ENCODE measurements around the gene UVRAG. TPM values are rescaled to one million over a fixed set of nuclear protein-coding genes. Genes with fewer than 3 reads are reported as not detected.
A peak's percentile ranks its signal among the peaks of the same experiment; 100 is the strongest.

UVRAG gene
- total RNA-seq (ENCODE audit: unreplicated experiment) = 17.8 TPM
- long read RNA-seq, partial matches to known transcripts = 0 of 3 reads
- long read RNA-seq, other reads (novel, unspliced or antisense) = 2 of 3 reads

GRCh38 chr11:75814677-75815344 is at the start of gene UVRAG:
UVRAG (plus strand) TSS chr11:75815210; CDS start chr11:75815408, 198 bp downstream.
- H3K27ac Mint-ChIP-seq (ENCODE audit: unreplicated experiment) = peak within 1 kb of the TSS; percentile 83
- TF ChIP-seq CTCF (IDR thresholded peaks at IDR 0.05; ENCODE audit: partially characterized antibody, unreplicated experiment) = no peak
- DNase-seq = peak; percentile 98
- H3K36me3 Mint-ChIP-seq (ENCODE audit: unreplicated experiment) = no peaks in the 10 kb centered on the region
- peaks cover 3% of the 10 kb centered on the region for H3K9me3 Mint-ChIP-seq (ENCODE audit: unreplicated experiment)
- peak within 1 kb of the TSS; percentile 97 for H3K4me3 Mint-ChIP-seq (ENCODE audit: unreplicated experiment)
- no peaks in the 10 kb centered on the region for H3K4me1 Mint-ChIP-seq (ENCODE audit: low read depth, unreplicated experiment)
- H3K27me3 Mint-ChIP-seq (ENCODE audit: unreplicated experiment) = peaks cover 2% of the 10 kb centered on the region

- no peak for DNase-seq
- no peak overlapping the region for H3K4me3 Mint-ChIP-seq (ENCODE audit: unreplicated experiment)
- no peaks in the 10 kb centered on the region for H3K36me3 Mint-ChIP-seq (ENCODE audit: unreplicated experiment)
- no peaks in the 10 kb centered on the region for H3K4me1 Mint-ChIP-seq (ENCODE audit: low read depth, unreplicated experiment)
- no peak for TF ChIP-seq CTCF (IDR thresholded peaks at IDR 0.05; ENCODE audit: partially characterized antibody, unreplicated experiment)
- peaks cover 7% of the 10 kb centered on the region for H3K9me3 Mint-ChIP-seq (ENCODE audit: unreplicated experiment)
- H3K27ac Mint-ChIP-seq (ENCODE audit: unreplicated experiment) = no peak overlapping the region
- H3K27me3 Mint-ChIP-seq (ENCODE audit: unreplicated experiment) = peaks cover 10% of the 10 kb centered on the region
Measured at GRCh38 chr11:75766443-75767227, 48.4 kb upstream of the UVRAG start.

- H3K27ac Mint-ChIP-seq (ENCODE audit: unreplicated experiment) = no peak overlapping the region
- H3K4me3 Mint-ChIP-seq (ENCODE audit: unreplicated experiment) = no peak overlapping the region
- peaks cover 7% of the 10 kb centered on the region for H3K9me3 Mint-ChIP-seq (ENCODE audit: unreplicated experiment)
- no peak for TF ChIP-seq CTCF (IDR thresholded peaks at IDR 0.05; ENCODE audit: partially characterized antibody, unreplicated experiment)
- no peak for DNase-seq
- peaks cover 10% of the 10 kb centered on the region for H3K27me3 Mint-ChIP-seq (ENCODE audit: unreplicated experiment)
- H3K4me1 Mint-ChIP-seq (ENCODE audit: low read depth, unreplicated experiment) = no peaks in the 10 kb centered on the region
- no peaks in the 10 kb centered on the region for H3K36me3 Mint-ChIP-seq (ENCODE audit: unreplicated experiment)
Measured at GRCh38 chr11:75767228-75767572, 47.8 kb upstream of the UVRAG start.

GRCh38 chr11:75767793-75768111 is 47.3 kb upstream of the UVRAG start:
- Mint-ChIP-seq H3K9me3 (ENCODE audit: unreplicated experiment) (peaks cover 7% of the 10 kb centered on the region), H3K36me3 (ENCODE audit: unreplicated experiment) (no peaks in the 10 kb centered on the region), H3K4me3 (ENCODE audit: unreplicated experiment) (peak overlapping the region; percentile 78), H3K4me1 (ENCODE audit: low read depth, unreplicated experiment) (no peaks in the 10 kb centered on the region), H3K27ac (ENCODE audit: unreplicated experiment) (no peak overlapping the region), H3K27me3 (ENCODE audit: unreplicated experiment) (peaks cover 10% of the 10 kb centered on the region)
- TF ChIP-seq CTCF (IDR thresholded peaks at IDR 0.05; ENCODE audit: partially characterized antibody, unreplicated experiment) = no peak
- no peak for DNase-seq

Measured in glutamatergic neuron (in vitro differentiated cells).